GM21619 (cell line): ENCODE measurements around the gene DDI2.
A peak's percentile ranks its signal among the peaks of the same experiment; 100 is the strongest.

ENCODE experiments used
- ATAC-seq: cut with Tn5 transposase; IDR thresholded peaks from one replicate; pipeline ENCODE4 v1.9.1; 2021; ENCODE audit not compliant: unreplicated experiment

DDI2 gene

DNA sequence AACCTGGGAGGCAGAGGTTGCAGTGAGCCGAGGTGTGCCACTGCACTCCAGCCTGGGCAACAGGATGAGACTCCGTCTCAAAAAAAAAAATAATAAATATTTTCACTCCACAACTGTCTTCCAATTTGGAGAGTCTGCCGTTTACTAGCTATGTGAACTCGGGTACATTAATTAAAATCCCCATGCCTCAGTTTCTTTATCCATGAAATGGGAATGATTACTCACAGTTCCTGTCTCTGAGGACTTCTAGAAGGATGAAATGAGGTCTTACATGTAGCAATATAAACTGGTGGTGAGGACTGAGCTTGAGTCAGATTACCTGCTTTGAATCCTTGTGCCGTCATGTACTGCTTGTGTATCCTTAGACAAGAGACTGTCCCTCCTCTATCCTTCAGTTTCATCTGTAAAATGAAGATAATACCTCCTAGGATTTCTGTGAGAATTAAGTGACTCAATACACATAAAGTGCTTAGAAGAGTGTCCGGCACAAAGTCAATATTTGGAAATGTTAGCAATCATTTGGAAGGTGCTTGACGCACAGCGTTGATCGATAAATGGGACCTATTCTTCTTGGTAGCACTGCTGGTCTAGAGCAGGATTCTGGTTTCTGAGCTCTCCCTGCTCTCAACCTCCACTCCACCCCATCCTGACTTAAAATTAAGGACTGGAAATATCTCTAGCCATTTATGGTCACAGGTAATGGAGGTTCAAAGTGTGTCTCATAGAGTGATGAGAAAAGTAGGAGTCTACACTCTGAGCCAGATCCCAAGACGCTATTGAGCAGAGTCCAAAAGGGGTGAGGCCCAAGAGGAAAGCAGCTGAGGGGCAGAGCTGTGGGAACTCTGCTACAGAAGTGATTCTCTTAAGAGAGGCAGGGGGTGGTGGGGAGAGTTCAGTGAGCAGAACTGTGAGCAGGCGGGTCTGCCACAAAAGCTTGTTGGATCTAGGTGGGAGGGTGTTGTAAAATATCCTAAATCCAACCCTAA, 11.6 kb upstream of the DDI2 start:
- no peak for ATAC-seq

DNA sequence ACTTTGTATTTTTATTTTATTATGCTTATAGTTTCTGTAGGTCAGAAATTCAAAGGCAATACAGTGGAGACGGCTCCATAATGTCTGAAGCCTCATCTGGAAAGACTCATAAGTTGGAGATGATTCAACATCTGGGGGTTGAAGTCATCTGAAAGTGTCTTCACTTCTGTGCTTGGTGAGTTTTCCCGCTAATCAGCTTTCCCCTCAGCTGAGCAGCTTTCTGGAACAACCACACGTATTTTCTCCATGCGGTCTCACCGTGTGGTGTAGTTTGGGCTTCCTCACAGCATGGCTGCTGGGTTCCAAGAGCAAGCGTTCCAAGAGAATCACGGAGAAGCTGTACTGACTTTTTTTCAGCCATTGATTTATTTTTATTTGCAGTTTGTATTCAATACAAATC, 7.6 kb upstream of the DDI2 start:
- no peak for ATAC-seq

DNA sequence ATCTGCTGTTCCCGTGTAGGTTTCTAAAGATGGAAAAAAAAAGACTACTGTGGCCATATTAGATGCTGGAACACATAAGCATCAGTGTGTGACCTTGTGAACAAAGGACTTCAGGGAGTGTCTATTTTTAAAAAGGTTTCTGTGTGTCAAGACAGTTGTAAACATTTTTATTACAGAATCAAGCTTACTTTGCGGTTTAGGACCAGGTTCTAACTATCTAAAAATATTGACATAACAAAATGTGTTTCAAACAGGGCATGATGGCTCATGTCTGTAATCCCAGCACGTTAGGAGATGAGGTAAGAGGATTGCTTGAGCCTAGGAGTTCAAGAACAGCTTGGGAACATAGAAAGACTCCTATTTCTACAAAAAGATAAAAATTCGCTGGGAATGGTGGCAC, 7.1 kb upstream of the DDI2 start:
- no peak for ATAC-seq

DNA sequence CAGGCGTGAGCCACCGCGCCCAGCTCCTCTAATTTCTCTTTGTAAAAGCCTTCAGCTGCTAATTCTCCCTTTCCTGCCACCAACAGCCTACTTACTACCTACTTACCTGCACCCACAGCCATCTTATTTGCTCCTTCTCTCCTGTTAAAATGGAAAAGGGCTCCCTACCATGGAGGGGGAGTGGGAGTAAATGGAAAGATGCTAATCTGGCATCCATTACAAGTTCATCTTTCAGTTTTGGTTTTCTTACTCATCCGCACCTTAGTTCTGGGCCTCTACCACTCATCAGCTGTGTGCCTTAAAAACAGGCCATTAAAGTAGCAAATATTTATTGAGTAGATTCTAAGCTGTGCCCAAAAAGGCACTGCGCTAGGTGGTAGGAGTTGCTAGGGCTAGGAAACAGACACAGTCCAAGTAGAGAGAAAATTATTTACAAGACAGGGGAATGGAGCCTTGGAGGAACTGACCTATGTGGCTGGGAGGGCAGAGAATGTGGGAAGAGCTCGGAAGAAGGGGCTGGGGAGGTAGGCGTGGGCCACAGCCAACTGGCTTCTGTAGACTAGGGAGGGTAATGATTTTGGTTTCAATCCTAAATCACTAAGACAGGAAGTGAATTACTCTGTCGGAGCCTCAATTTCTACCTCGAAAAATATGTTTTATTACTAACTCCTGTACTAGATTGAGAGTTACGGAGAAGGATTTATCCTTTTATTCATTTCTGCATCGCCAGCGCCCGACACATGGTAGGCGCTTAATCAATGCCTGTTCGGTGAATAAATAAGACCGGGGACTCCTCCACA, 685 bp upstream of the DDI2 start:
- ATAC-seq, result peak; percentile 20

DNA sequence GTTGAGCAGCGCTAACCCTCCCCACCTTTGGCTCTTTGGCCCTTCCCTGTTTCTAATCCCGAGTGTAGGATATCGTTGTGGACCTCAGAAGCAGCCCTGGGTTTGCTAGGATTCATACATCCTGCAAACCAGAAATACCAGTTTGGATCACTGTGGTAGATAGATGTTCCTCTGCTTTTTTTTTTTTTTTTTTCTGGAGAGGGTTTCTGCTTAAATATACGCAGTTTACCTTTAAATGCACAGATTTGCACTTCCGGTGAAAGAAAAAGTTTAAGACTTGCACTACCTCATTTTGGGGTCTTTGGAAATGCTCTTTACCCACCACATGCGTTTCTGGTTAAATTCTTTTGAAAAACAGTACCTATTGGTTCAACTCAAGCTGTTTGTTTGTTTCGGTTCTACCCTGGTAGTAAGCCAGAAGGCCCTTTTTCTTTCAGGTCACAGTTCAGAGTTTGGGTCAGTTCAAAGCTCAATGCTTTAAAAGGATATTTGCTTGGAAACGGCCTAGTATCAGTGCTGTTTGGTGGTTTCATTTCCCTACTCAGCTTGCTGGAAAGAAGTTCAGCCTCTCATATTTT, 908 bp downstream of the DDI2 start:
- peak; percentile 41 for ATAC-seq

DNA sequence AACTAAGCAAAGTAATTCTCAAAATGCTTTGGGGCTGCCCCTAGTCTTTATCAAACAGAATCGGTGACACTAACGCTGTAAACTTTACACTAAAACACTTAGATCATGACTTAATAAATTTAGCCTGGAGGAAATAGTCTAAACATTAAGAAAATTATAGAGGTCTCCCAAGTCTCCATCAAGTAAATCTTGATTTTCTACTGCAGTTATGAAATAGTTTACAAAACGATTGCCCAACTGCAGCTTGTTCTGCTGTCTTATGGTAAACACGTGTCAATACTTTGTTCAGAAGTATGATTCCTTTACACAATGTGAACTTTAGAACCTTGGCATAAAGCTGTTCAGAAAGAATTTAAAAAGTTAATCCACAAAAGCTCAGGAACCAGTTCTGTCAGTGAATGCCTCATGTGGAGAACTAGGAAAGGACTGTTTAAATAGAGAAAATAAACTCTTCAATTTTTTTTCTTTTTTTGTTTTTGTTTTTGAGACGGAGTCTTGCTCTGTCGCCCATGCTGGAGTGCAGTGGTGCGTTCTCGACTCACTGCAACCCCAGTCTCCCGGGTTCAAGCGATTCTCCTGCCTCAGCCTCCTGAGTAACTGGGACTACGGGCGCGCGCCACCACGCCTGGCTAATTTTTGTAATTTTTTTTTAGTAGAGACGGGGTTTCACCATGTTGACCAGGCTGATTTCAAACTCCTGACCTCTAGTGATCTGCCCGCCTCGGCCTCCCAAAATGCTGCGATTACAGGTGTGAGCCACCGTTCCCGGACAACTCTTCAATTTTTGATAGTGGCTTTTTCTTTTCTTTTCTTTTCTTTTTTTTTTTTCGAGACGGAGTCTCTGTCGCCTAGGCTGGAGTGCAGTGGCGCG, 1.6 kb downstream of the DDI2 start:
- ATAC-seq, result no peak

DNA sequence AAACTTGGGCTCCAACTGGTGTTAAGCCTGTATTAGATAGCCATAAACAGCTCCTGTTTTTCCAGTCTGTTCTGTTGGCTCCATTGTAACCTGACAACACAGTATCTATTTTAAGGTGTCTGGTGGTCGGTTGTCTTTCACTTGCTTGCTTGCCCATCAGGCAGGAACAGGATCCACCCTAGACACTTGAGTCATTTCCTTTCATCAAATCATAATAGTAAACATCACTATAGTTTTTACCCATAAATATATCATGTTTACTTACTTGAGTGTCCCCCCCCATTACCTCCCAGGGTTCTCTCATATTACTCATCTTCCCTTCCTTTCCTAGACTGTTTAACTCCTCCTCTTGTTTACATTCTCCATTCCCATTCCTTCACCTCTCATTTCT, 2.9 kb downstream of the DDI2 start:
- no peak for ATAC-seq

DNA sequence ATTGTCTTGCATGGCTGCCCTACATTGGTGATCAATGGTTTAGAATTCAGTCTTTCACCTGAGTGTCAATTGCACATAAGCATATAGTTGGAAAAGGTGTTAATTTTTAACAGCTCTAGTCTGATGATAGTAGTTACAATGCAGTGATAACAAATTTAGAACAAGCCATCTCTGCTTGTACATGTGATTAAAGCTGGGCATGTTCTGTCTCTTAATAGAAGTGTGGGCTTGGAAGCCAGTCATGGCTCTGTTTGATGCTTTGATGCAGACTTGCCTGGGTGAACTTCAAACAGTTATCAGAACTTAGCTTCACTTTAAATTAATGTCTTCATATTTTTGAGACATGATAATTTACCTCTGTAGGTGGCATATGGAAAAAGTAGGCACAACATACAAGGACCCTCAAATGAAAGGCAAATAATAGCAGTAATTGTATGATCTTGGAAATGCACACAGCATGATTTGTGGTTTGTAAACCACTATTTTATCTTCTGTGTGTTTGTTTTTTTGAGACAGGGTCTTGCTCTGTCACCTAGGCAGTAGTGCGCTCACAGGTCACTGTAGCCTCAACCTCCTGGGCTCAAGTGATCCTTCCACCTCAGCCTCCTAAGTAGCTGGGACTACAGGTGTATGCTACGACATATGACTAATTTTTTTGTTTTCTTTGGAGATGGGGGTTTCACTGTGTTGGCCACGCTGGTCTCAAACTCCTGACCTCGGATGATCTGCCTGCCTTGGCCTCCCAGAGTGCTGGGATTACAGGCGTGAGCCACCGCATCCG, 3.8 kb downstream of the DDI2 start:
- ATAC-seq, result no peak

DNA sequence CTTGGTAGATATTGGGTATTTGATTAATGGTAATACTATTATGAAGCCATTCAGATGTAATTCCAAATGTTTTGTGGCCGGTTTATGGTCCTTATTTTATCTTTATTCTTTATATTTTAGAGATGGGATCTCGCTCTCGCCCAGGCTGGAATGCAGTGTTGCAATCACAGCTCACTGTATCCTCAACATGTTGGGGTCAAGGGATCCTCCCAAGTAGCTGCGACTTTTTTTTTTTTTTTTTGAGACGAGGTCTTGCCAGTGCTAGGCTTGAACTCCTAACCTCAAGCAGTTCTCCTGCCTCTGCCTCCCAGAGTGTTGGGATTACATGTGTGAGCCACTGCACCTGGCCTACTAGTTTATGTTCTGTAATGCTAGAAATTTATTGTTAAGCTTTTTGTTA, 4.7 kb downstream of the DDI2 start:
- ATAC-seq, result no peak

DNA sequence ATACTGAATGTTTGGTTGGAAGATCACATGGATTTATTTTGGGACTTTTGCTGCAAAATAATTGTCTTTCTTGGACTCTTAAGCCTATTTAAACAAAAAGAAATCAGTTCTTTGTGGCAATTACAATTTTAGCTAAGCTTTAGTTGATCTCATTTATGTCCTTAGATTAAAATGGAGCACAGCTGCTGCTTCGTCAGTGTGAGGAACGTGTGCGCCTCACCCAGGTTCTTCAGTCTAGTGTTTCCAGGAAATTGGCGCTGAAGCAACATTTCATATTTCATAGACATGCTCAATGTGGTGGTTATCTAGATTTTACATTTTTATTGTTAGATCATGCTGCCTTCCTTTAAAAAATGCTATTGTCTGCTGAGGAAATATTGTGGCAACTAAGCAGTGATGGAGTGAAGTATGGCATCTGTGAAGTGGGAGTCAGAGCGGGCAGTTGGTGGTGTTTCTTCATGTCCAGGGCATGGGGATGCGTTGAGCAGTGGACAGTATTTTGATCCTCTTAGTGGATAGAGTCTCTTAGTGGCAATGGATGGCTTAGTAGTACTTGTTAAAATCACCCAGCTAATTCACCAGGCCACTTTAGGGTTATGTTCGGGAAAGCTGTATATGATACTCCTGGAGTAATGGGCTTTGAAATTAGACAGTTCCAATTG, 5.6 kb downstream of the DDI2 start:
- ATAC-seq, result no peak

DNA sequence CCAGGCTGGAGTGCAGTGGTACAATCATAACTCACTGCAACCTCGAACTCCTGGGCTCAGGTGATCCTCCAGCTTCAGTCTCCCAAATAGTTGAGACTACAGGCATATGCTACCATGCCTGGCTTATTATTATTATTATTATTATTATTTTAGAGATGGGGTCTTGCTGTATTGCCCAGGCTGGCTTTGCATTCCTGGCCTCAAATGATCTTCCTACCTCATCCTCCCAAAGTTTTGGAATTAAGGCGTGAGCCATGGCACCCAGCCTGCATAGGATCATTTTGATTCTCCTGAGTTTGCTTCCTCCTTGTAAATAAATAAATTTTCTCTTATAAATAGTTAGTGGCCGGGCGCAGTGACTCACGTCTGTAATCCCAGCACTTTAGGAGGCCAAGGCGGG, 6.2 kb downstream of the DDI2 start:
- ATAC-seq, result no peak

DNA sequence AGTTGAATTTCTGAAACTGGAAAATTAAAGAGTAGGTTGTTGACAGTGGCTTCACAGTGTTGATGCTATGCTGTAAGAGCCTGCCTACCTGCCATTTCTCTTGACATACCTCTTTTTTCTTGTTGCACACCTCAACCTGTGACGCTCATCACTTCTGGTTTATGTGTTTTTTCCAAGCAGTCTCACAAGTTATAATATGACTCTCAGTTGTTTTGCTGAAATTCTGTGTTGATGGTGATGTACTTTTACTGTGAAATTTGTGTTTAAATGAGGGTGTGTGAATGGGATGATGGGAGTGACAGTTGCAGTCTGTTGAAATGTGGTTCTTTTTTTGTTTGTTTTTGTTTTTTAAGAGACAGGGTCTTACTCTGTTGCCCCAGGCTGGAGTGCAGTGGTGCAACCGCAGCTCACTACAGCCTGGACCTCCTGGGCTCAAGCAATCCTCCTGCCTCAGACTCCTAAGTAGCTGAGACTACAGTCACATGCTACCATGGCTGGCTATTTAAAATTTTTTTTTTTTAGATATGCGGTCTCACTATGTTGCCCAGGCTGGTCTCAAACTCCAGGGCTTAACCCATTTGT, 7.0 kb downstream of the DDI2 start:
- ATAC-seq, result no peak

DNA sequence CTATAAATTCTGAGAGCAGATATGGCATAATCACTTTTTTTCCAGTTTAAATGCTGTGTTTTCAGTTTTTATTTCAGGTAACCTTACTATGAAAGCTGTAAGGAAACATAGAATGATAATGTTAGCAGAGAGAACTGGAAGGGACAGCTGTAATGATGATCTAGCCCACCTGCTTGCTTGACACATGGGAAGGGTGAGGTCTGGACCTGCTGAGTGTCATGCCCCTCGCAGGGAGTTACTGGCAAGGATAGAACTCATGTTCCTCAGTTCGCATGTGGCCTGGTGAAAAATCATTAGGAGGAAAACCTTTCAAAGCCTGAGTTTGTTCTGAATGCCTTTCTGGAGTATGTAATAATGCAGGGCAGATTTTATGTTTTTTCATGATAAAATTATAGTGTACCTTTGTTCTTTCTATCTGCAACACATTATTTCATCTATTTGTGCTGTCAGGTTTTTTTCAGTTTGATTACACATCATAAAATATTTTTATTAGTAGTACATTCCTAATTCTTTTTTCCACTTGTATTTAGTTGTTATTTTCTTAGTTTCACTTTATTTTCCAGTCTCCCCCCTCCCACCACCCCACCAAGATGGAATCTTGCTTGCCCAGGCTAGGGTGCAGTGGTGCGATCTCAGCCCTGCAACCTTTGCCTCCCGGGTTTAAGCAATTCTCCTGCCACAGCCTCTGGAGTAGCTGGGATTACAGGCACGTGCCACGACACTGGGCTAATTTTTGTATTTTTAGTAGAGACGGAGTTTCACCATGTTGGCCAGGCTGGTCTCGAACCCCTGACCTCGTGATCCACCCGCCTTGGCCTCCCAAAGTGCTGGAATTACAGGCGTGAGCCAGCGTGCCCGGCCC, 8.0 kb downstream of the DDI2 start:
- ATAC-seq, result no peak

DNA sequence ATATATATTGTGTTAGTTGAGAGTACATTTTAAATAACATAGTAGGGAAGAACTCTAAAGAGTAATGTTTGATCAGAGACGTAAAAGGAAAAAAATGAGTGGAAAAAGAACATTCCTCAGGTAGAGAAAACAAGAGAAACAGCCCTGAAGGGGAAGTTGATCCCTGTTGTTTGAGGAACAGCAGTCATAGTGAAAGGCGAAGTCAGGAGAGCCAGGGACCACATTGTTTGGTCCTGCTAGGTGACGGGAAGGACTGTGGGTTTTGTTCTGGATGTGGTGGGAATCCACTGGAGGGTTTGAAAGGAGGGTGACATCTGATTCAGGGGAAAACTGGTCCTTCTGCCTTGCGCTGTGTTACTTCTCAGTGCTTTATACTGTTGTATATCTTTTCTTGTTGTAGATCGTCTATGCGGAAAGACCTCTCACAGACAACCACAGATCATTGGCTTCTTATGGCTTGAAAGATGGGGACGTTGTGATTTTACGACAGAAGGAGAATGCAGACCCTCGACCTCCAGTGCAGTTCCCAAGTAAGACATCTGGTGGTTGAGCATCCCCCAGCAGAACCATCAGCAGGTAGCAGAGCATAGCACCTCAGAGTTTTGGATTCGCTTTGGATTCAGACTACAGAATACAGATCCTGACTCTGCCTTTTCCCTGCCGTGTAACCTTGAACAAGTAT, 9.2 kb downstream of the DDI2 start:
- no peak for ATAC-seq

DNA sequence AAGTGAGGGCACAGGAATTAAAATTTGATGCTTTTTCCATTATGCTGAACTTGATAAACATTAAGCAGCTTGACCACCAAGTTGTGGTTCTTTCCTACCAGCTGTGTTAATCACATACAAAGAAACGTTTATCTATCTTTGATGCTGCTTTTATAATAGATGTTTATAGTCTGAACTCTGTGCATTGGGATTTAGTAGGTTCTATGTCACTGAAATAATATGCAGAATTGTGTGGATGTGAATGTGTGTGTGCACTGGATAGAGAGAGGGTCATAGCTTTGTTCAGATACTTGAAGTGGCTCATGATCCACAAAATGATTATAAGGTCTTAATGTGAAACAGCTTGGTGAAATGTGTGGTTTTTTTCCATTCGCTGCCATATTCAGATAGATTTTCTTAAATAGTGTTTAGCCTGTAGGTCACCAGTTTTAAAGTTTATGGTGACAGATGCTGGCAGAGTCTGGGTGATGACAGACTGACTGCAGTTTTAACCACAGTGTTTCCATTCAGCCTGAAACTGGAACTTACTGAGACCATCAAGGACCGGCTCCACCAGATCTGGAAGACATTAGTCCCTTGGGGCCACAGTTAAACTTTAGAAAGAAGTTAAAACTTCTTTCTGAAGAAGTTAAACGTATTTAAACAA, 10.2 kb downstream of the DDI2 start:
- ATAC-seq, result peak; percentile 96

DNA sequence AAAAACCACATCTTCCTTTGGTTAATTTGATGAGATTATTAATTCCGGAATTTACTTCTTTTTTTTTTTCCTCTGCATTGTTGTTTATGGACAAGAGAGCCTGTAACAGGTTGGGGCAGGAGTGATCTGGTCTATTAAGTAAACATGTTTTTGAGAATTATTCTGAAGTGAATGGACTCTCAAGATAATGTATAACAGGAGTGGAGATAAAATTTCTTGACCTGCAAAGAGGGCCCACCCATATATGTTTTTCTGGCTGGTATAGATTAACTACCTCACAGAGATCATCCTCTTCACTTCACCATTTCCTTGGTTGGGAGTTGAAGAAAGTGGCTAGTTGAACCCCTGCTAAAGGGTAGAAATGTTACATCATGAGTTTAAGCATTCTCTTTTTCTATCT, 10.7 kb downstream of the DDI2 start:
- peak; percentile 31 for ATAC-seq

DNA sequence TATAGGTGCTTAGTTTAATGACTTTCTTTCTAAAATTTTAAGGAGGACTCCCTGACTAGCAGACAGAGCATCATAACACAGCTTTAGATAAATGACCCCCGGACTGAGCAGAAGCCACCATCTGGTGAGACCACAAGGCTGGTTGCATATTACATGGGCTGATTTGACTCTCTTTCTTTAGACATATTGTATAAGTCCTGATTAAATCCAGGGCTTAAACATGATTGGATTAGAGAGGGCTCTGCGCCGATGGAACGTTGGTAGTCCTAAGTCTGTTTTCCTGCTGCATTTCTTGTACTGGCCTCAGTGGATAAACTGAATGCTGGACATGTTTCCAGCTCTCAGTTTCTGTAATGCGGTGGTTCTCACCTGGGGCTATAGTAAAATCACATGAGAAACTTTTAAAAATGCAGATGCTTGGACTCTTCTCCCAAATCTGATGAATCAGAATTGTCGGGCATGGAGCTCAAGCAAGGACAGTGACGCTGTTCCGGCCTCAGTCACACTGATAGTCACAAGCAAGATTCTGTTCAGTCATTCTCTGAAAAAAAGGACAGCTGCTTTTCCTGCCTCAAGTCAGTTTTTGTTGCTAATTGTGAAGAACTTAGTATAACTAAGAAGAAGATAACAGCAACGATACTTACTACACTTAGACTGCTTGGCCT, 16.6 kb downstream of the DDI2 start:
- ATAC-seq, result no peak
